HUDEP-2 (cell line): ENCODE measurements around the gene KCNJ4.
A peak's percentile ranks its signal among the peaks of the same experiment; 100 is the strongest.

ENCODE experiments used
- DNase-seq, 76 experiments: peaks; one replicate each; lab custom pipeline; 2025; ENCODE audit not compliant: unreplicated experiment in 76 of 76; lab: John Stamatoyannopoulos, UW

Gene KCNJ4

GRCh38 chr22:38455076-38455529 lies at the start of gene KCNJ4:
KCNJ4 (minus strand) TSS chr22:38455199; CDS start chr22:38428132, 27,067 bp downstream.
- no peak for DNase-seq

GRCh38 chr22:38503021-38503420 lies 48.0 kb upstream of the KCNJ4 start:
- DNase-seq, result no peak

- DNase-seq, result no peak
These were observed 47.0 kb upstream of the KCNJ4 start for GRCh38 chr22:38501797-38502672.

- DNase-seq, result no peak
These were observed 42.9 kb upstream of the KCNJ4 start for GRCh38 chr22:38497869-38498268.

- no peak for DNase-seq
These were observed 39.9 kb upstream of the KCNJ4 start for GRCh38 chr22:38494939-38495338.

- no peak for DNase-seq
These were observed 39.5 kb upstream of the KCNJ4 start for GRCh38 chr22:38494498-38494897.

GRCh38 chr22:38491707-38492348 lies 36.8 kb upstream of the KCNJ4 start:
- DNase-seq, result no peak

GRCh38 chr22:38490915-38491314 lies 35.9 kb upstream of the KCNJ4 start:
- peak in 31 of 76 experiments; percentile 4 to 52 (median 25) for DNase-seq

GRCh38 chr22:38490475-38490874 lies 35.5 kb upstream of the KCNJ4 start:
- DNase-seq, result no peak

- DNase-seq, result no peak
These were observed 34.7 kb upstream of the KCNJ4 start for GRCh38 chr22:38489561-38490145.

- no peak for DNase-seq
These were observed 34.1 kb upstream of the KCNJ4 start for GRCh38 chr22:38489142-38489541.

- no peak for DNase-seq
These were observed 32.9 kb upstream of the KCNJ4 start for GRCh38 chr22:38487946-38488345.

- DNase-seq, result no peak
These were observed 30.8 kb upstream of the KCNJ4 start for GRCh38 chr22:38485783-38486182.

GRCh38 chr22:38484244-38484643 lies 29.2 kb upstream of the KCNJ4 start:
- DNase-seq, result no peak

- no peak for DNase-seq
These were observed 27.8 kb upstream of the KCNJ4 start for GRCh38 chr22:38482662-38483308.

GRCh38 chr22:38481871-38482332 lies 26.9 kb upstream of the KCNJ4 start:
- DNase-seq, result no peak

- no peak for DNase-seq
These were observed 26.3 kb upstream of the KCNJ4 start for GRCh38 chr22:38481162-38481870.

- DNase-seq, result no peak
These were observed 24.3 kb upstream of the KCNJ4 start for GRCh38 chr22:38479096-38479837.

GRCh38 chr22:38477585-38477984 lies 22.6 kb upstream of the KCNJ4 start:
- DNase-seq, result no peak
